HG03432 (cell line): ENCODE results near the gene LCT.
"Not testable (repeated sequence)": the region's sequence is repeated elsewhere in the genome, so short reads cannot be mapped to it uniquely, and the experiment has no call there.

Source experiments
- ATAC-seq: cut with Tn5 transposase; IDR thresholded peaks from one replicate; pipeline ENCODE4 v1.9.1; 2021; ENCODE audit warnings: mild to moderate bottlenecking, moderate library complexity; ENCODE audit not compliant: unreplicated experiment

LCT gene

DNA sequence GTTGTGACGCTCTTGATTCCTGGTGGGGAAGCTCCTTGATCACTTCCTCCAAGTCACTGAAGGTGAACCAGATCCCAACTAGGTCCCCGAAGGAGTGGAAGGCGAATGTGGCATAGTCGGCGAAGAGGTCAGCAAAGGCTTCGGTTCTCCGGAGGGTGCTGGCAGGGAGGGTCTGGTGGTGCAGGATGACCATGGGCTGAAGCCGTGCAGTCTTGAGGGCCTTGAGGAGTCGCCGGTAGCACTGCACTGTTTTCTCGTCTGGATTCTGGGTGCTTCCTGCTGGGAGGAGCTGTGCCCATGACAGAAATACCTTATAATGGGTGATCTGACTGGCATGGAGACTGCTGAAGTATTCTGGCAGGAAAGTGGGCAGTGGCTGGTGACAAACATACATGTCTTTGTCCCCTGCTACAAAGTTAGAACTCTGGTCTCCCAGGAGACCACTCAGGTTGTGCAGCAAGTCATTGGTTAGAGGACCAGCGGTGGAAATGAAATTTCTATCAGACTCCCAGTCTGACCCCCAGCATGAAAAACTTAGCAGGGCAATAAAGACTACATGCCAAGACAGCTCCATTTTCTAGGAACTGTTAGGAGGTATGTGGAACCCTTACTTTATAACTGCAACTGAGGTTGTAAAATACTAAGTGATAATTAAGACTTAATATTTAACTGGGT is at the start of gene LCT:
LCT (minus strand) TSS at position 589 of the 675 bp plus-strand sequence; CDS start at position 574, 15 bp downstream.
- ATAC-seq, result no peak

GRCh38 chr2:135885709-135886108 is 48.7 kb upstream of the LCT start:
- no peak for ATAC-seq

DNA sequence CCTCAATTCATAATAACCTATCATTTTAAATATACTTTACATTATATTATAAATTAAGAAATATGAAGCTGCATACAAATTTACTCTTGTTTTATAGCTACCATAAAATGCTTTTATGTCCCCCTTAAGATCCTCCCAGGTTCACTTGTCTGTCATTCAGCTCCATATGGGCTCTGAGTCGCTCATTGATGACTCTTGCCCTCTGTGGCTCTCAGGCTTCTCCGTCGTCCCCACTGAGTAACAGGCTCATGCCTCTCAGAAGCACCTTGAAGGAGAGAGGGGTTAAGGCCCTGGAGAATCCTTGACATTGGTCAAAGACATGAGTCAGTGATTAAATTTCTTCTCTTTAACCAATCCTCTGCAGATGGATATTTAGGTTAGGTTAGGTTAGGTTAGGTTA is 45.4 kb upstream of the LCT start:
- ATAC-seq, result no peak

DNA sequence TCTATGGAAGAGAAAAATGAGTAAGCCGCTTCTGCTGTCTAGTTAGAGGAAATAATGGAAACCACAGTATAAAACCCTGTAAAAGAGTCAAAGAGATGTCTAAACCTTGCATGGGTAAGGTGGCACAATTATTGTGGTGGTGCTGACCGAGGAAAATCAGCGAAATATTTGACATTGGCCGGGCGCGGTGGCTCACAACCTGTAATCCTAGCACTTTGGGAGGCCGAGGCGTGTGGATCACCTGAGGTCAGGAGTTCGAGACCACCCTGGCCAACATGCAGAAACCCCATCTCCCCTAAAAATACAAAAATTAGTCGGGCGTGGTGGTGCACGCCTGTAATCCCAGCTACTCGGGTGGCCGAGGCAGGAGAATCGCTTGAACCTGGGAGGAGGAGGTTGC is 39.8 kb upstream of the LCT start:
- ATAC-seq, result not testable (repeated sequence)

- ATAC-seq, result peak; percentile 95
Measured at GRCh38 chr2:135876066-135876711, 39.2 kb upstream of the LCT start, which contains the start of gene MCM6. Gene MCM6, minus strand, starts transcription at chr2:135876443. Its CDS starts 78 bp downstream, at chr2:135876365.

DNA sequence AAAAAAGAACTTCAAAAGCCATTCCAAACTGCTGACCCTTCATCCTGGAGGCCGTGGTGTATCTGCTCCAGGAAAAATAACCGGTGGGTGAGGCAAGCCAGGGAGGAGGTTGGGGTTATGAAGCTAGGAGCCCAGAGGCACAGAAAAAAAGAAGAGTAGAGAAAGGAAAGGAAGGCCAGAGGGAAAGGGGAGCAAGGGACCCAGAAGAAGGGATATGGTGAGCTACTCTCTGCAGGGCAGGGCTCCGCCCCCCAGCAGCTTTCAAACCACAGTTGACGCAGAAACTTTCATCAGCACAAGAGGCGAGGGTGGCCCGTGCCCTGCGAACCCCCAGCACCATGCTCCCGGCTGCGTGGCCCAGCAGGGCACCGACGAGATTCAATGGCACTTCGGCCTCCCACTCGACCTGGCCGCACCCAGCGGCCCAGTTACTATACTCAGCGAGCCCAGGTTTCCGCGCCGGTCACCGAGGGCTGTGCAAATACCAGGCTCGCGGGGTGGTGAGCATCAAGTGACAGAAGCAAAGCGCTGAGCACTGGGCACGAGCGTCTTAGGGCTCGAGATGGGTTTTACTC is 38.6 kb upstream of the LCT start:
- ATAC-seq, result peak; percentile 69

GRCh38 chr2:135874777-135875365 is 37.9 kb upstream of the LCT start:
- no peak for ATAC-seq

DNA sequence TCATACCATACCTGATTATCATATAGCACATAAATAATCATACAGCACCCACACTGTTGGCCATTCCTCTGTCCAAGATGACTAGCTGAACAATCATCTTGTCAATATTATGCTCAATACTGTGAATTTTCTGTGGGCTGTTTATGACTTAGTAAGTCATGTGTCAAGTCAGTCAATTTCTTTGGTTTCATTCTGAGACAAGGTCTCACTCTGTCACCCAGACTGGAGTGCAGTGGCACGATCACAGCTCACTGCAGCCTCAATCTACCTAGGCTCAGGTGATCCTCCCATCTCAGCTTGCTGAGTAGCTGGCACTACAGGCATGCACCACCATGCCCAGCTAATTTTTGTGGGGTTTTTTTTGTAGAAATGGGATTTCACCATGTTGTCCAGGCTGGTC is 33.6 kb upstream of the LCT start:
- ATAC-seq, result peak; percentile 50

DNA sequence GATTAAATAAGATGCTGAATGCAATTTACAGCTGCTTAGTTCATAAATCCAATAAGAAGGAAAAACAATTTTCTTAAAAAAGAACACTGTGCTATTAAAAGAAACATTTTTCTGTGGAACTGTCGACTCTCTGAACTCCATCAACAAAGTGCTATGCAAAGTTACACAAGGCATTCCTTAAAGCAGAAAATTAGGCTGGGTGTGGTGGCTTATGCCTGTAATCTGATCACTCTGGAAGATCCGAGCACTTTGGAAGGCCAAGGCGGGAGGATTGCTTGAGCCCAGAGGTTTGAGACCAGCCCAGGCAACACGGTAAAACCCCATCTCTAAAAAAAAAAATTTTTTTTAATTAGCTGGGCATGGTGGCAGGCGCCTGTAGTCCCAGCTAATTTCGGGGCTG is 26.2 kb upstream of the LCT start:
- ATAC-seq, result no peak

GRCh38 chr2:135862718-135863117 is 25.7 kb upstream of the LCT start:
- no peak for ATAC-seq

GRCh38 chr2:135853401-135853800 is 16.4 kb upstream of the LCT start:
- ATAC-seq, result no peak

GRCh38 chr2:135851858-135852257 is 14.9 kb upstream of the LCT start:
- no peak for ATAC-seq

DNA sequence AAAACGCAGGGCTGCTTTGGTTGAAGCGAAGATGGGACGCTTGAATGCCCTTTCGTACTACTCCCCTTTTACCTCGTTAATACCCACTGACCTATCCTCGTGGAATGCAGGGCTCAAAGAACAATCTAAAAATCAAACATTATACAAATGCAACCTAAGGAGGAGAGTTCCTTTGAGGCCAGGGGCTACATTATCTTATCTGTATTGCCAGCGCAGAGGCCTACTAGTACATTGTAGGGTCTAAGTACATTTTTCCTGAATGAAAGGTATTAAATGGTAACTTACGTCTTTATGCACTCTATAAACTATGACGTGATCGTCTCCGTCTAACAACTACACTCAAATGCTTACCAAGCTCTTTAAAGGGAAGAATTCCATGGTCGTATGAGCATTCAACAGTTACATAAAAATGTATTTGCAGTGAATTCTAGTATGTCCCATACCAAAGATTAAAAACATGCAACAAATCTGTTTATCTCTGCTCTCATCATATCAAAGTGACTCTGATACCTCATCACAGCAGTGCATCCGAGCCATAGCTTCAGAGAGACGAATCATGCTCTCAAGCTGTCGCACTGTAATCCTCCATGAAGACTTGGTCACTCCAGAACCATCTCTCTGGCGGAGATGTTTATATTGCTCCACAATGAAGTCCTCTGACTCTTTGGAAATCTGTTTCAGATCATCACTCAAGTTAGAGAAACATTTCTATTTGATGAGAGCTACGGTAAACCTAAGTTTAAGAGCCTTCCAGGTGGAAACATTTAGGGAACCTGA is 14.1 kb upstream of the LCT start:
- no peak for ATAC-seq

DNA sequence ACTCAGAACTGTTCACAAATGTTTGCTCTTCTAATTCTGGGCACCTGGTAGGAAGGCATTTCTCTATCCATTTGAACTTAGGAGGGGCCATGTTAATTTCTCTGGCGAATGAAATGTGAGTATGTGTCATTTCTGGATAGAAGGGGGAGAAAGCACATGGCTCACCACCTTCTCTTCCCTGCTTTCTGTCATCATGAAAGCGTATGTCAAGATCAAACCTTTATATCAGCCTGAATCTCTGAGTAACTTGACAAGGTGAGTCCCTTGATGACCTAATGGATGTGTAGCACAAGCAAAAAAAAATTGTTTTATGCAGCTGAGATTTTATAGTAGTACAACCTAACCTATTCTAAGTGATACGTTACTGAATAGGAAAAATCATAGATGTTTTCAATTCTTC is 12.1 kb upstream of the LCT start:
- no peak for ATAC-seq

- ATAC-seq, result no peak
Measured at GRCh38 chr2:135845997-135846396, 9.0 kb upstream of the LCT start.

GRCh38 chr2:135845257-135845656 is 8.3 kb upstream of the LCT start:
- no peak for ATAC-seq

- ATAC-seq, result no peak
Measured at GRCh38 chr2:135844301-135844895, 7.4 kb upstream of the LCT start.

DNA sequence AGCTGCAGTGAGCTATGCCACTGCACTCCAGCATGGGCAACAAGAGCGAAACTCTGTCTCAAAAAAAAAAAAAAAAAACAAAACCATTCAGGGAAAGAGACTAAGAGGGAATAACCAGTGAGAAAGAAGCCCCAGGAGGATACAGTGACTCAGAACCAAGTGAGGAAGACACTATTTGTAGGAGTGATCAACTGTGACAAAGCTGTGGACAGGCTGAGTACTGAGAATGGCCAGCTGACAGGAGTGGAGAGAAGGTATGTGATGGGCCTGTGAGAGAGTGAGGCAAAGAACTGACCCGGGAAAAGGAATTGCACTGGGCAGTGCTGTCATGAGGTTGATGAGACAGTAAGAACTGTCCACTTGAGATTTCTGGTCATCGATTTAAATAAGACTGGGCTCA is 6.7 kb upstream of the LCT start:
- ATAC-seq, result no peak

GRCh38 chr2:135840601-135841000 is 3.6 kb upstream of the LCT start:
- ATAC-seq, result no peak

GRCh38 chr2:135839713-135840112 is 2.7 kb upstream of the LCT start:
- no peak for ATAC-seq

- ATAC-seq, result no peak
Measured at GRCh38 chr2:135838502-135838901, 1.5 kb upstream of the LCT start.
